ENCODE measurements around the gene BNIP3. TPM values are rescaled to one million over a fixed set of nuclear protein-coding genes. Genes with fewer than 3 reads are reported as not detected.

The BNIP3 gene
- total RNA-seq, 2 experiments from 2014 or later = 55.5 to 55.9 TPM

DNA sequence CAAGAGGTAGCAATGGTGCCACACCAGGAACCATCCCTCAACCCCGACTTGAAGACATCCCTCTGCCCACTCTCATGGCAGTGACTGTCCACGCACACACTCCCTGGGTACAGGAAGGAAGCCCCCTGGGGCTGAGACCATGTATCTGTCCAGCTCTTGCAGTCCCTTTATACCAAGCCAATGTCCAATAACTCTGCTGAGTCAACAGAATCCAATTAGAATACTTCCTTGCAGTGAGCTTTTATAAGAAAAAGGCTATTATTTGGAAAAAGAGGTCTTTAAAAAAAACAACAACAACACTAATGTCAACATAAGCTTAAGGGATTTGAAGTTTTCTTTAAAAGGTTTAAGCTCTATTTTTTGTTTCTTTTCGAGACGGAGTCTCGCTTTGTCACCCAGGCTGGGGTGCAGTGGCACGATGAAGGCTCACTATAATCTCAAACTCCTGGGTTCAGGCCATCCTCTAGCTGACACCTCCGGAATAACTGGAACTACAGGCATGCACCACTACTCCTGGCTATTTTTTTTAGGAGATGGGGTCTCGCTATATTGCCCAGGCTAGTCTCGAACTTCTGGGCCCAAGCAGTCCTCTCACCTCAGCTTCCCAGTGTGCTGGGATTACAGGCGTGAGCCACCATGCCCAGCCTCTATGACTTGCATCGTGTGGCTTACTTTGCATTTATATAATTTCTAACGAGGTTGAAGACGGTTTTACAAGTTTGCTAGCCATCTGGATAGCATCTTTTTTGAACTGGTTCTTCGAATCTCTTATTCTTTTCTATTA, 7.5 kb downstream of the BNIP3 start:
- Mint-ChIP-seq H3K27me3 (ENCODE audit: low read depth) (no peaks in the 10 kb centered on the region), H3K36me3 (ENCODE audit: low read depth) (peaks cover 30% of the 10 kb centered on the region), H3K9me3 (no peaks in the 10 kb centered on the region), H3K4me3 (no peak overlapping the region), H3K4me1 (ENCODE audit: low read depth) (peaks cover 78% of the 10 kb centered on the region), H3K27ac (peak overlapping the region; percentile 67)
- intact Hi-C loops (cut with micrococcal nuclease) = loop anchor here (2.0 kb wide), 1 partner anchor 69 kb away; no protein-coding TSS in a partner anchor
- no peak for DNase-seq
- CTCF ChIA-PET = interaction anchor here (0.7 to 2.2 kb wide), 5 partner anchors 31 to 89 kb away, joined by 3 to 9 read pairs (median 5); no protein-coding TSS in a partner anchor

DNA sequence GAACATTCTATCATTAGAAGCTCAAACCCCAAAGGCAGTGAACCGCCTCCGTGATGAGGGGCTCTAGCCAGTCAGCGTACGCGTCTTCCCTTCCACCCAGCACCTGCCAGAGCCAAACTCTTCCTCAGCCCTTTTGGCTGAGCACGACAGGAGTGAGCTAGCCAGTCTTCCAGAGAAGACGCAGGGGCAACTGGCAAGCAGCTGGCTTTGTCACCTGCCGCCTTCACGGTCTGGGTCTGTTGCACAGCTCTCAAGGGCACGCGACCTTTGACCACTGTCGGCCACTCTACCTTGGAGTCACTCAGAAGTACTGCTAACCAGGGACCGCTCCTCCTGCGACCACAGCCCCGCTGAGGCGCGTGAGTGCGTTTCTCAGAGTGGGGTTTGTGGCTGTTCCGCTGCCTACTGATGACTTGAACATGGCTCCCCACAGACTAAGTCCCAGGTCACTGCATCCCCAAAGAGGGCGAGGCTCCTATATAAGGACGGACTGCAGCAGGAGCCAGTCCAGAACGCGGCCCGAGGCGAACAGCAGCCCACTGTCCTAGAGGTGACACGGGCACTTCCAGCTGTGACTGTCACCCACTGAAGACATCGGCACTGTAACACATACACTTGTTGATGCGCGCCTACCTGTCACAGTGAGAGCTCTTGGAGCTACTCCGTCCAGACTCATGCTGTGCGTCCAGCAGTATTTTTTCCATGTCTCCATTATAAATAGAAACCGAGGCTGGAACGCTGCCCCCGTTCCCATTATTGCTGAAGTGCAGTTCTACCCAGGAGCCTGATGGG, 8.4 kb downstream of the BNIP3 start:
- peak; percentile 20 for DNase-seq
- CTCF ChIA-PET = interaction anchor here (0.7 to 2.2 kb wide), 3 partner anchors 19 to 87 kb away, joined by 3 to 9 read pairs (median 7); no protein-coding TSS in a partner anchor
- H3K36me3 Mint-ChIP-seq (ENCODE audit: low read depth) = peaks cover 34% of the 10 kb centered on the region
- peaks cover 72% of the 10 kb centered on the region for H3K4me1 Mint-ChIP-seq (ENCODE audit: low read depth)
- H3K27ac Mint-ChIP-seq = peak overlapping the region; percentile 88
- intact Hi-C loops (cut with micrococcal nuclease) = no loop called here
- no peaks in the 10 kb centered on the region for H3K9me3 Mint-ChIP-seq
- H3K4me3 Mint-ChIP-seq = peak overlapping the region; percentile 46
- no peaks in the 10 kb centered on the region for H3K27me3 Mint-ChIP-seq (ENCODE audit: low read depth)

DNA sequence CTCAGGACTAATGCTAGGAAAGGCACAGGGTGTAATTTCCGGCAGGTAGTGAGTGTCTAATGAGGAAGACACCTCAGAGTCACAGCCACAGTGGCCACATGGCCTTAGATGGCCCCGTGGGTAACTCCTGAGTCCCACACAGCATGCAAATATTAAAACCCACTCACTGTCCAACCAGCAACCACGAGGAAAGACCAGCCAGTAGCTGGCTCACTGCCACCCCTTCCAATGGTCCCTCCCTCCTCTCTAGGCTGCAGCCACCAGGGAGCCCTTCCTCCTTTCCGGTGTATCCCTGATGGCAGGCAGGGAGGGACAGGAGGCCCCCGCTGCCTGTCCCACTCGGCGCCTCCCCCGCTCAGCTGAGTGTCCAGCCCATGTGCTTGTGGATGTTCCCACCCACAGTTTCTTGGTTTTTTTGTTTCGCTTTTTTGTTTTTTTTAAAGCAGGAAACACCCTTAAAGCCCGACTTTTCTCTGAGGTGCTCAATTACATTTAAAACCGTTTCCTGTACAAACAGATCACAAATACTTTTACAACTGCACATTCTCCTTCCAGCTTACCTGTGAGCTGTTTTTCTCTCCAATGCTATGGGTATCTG, 9.2 kb downstream of the BNIP3 start:
- H3K9me3 Mint-ChIP-seq = no peaks in the 10 kb centered on the region
- peaks cover 29% of the 10 kb centered on the region for H3K36me3 Mint-ChIP-seq (ENCODE audit: low read depth)
- intact Hi-C loops (cut with micrococcal nuclease) = loop anchor here (1.0 kb wide), 1 partner anchor 9 kb away; the partner anchor contains the start of gene BNIP3

DNA sequence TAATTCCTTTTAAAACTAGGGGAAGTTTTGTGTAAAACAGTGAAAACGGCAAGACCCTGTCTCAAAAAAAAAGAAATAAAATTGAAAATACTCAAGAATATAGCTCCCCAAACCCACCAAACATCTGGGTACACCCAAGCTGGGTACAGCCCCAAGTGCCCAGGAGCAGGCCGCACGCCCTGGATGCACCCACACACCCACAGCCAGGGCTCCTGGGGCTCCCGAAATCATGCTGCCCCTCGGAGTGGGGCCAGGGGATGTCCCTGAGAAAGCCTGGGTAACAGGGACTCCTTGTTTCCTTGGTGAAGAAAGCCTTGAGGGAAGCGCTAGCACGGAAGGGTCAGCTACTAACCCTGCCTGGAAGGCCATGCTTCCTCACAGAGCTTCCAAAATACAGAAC, 10.1 kb downstream of the BNIP3 start:
- Mint-ChIP-seq H3K4me3 (no peak overlapping the region), H3K27me3 (ENCODE audit: low read depth) (no peaks in the 10 kb centered on the region), H3K36me3 (ENCODE audit: low read depth) (peaks cover 29% of the 10 kb centered on the region), H3K4me1 (ENCODE audit: low read depth) (peaks cover 56% of the 10 kb centered on the region), H3K9me3 (no peaks in the 10 kb centered on the region), H3K27ac (peak overlapping the region; percentile 88)
- no peak for DNase-seq
- intact Hi-C loops (cut with micrococcal nuclease) = no loop called here
- CTCF ChIA-PET = interaction anchor here (1.7 kb wide), 1 partner anchor 86 kb away, joined by 7 read pairs; no protein-coding TSS in a partner anchor

More for the DNA sequence above, 9.2 kb downstream of the BNIP3 start:
- CTCF ChIA-PET = interaction anchor here (1.7 to 2.2 kb wide), 2 partner anchors 50 to 87 kb away, joined by 7 to 9 read pairs; no protein-coding TSS in a partner anchor
- peaks cover 64% of the 10 kb centered on the region for H3K4me1 Mint-ChIP-seq (ENCODE audit: low read depth)
- H3K27me3 Mint-ChIP-seq (ENCODE audit: low read depth) = no peaks in the 10 kb centered on the region
- H3K27ac Mint-ChIP-seq = peak overlapping the region; percentile 88
- peak overlapping the region; percentile 46 for H3K4me3 Mint-ChIP-seq
- peak; percentile 63 for DNase-seq

DNA sequence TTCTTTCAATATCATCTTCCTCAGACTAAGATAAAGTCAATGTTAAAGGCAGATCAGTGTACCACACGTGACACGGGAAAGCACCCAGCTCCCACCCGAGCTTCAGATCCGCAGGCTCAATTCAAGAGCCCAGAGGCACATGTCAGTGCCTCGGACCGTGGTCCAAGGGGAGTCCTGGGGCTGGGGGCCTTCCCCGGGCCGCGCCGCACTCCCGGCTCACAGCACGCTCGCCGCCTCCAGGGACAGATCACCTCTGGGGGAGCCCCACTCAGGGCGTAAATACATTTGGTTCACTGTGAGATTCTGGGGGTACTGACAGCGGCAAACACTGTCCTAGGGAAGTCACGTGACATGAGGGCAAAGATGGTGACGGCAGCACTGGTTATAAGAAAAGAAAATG, 10.8 kb downstream of the BNIP3 start:
- Mint-ChIP-seq H3K9me3 (no peaks in the 10 kb centered on the region), H3K27me3 (ENCODE audit: low read depth) (no peaks in the 10 kb centered on the region), H3K36me3 (ENCODE audit: low read depth) (peaks cover 32% of the 10 kb centered on the region), H3K4me3 (no peak overlapping the region), H3K4me1 (ENCODE audit: low read depth) (peaks cover 49% of the 10 kb centered on the region), H3K27ac (peak overlapping the region; percentile 51)
- DNase-seq = no peak
- CTCF ChIA-PET = no interaction called here
- intact Hi-C loops (cut with micrococcal nuclease) = no loop called here

DNA sequence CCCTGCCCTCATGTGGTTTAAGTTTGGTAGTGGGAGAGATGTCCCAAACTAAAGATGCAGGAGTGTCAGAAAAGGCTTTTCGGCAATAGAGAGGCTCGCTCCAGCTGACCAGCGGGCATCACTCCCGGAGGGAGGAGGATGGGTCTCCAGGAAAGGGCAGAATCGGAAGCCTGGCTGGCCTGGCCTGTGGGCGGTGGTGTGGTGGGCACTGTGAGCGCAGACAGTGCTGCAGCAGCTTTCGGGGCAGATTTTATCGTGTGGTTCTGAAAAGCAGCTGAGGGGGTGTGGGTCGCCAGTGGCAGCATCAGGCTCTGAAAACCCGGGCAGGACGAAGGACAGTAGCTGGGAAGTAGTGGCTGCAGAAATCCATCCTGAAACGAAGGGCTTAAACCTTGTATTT, 12.8 kb downstream of the BNIP3 start:
- DNase-seq = no peak
- peaks cover 45% of the 10 kb centered on the region for H3K4me1 Mint-ChIP-seq (ENCODE audit: low read depth)
- CTCF ChIA-PET = no interaction called here
- intact Hi-C loops (cut with micrococcal nuclease) = no loop called here
- H3K36me3 Mint-ChIP-seq (ENCODE audit: low read depth) = peaks cover 36% of the 10 kb centered on the region
- no peak overlapping the region for H3K4me3 Mint-ChIP-seq
- H3K27me3 Mint-ChIP-seq (ENCODE audit: low read depth) = no peaks in the 10 kb centered on the region
- no peaks in the 10 kb centered on the region for H3K9me3 Mint-ChIP-seq
- H3K27ac Mint-ChIP-seq = no peak overlapping the region

DNA sequence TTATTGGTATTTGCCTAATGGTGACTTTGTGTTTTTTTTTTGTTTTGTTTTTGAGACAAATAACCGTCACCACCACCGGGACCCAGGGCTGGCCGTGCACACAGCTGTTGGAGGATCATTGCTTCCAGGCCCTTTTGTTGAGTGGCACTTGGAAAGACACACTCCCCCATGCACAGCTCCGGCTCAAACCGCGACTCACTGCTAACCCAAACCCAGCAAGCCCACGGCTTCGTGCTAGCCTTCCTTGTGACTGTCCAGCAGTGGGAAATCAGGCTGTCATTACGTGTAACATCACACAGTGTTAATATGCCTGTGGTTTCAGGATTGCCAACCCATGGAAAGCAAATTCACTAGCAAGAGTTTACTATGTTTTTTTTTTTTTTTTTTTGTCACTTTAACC, 17.4 kb downstream of the BNIP3 start:
- Mint-ChIP-seq H3K4me3 (no peak overlapping the region), H3K36me3 (ENCODE audit: low read depth) (peaks cover 18% of the 10 kb centered on the region), H3K27ac (peak overlapping the region; percentile 56), H3K9me3 (no peaks in the 10 kb centered on the region), H3K27me3 (ENCODE audit: low read depth) (no peaks in the 10 kb centered on the region), H3K4me1 (ENCODE audit: low read depth) (peaks cover 17% of the 10 kb centered on the region)
- intact Hi-C loops (cut with micrococcal nuclease) = no loop called here
- no peak for DNase-seq
- CTCF ChIA-PET = interaction anchor here (1.2 kb wide), 1 partner anchor 58 kb away, joined by 3 read pairs; no protein-coding TSS in a partner anchor

DNA sequence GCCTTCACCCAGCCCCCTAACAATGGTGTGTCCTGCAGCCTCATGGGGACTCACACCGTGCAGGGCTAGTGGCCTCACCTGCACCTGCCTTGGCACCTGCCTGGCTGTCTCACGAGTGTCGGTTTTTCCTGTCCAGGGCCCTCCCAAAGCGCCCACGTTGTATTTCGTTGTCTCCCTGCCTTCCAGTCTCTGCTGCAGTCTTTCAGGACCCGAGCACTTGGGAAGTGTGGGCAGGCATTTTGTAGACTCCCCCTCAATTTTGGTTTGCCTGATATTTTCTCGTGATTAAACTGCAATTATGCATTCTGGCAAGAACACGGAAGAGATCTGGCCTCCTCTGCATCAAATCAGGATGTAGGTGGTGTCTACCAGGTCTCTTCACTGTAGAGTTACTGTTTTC, 17.9 kb downstream of the BNIP3 start:
- no peaks in the 10 kb centered on the region for H3K9me3 Mint-ChIP-seq
- no peak for DNase-seq
- no peaks in the 10 kb centered on the region for H3K27me3 Mint-ChIP-seq (ENCODE audit: low read depth)
- intact Hi-C loops (cut with micrococcal nuclease) = no loop called here
- H3K4me1 Mint-ChIP-seq (ENCODE audit: low read depth) = peaks cover 17% of the 10 kb centered on the region
- H3K27ac Mint-ChIP-seq = peak overlapping the region; percentile 56
- CTCF ChIA-PET = no interaction called here
- H3K36me3 Mint-ChIP-seq (ENCODE audit: low read depth) = peaks cover 15% of the 10 kb centered on the region
- no peak overlapping the region for H3K4me3 Mint-ChIP-seq

DNA sequence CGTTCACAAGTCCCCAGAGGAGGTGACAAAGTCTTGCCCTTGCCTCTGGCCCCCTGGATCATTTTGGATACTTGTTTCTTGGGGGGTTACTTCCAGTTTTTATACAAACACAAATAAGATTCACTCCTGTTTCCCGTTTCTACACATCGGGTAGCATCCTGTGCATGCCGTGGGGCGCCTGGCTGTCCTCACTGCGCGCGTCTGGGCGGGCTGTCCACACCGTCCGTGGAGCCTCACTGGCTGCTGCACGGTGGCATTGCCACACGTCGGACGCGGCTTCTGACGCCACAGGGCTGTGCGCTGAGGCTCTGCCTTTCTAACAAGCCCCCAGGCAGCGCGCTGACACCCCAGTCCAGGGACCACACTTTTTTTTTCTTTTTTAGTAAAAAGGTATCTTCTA, 18.4 kb downstream of the BNIP3 start:
- H3K36me3 Mint-ChIP-seq (ENCODE audit: low read depth) = peaks cover 12% of the 10 kb centered on the region
- CTCF ChIA-PET = no interaction called here
- intact Hi-C loops (cut with micrococcal nuclease) = no loop called here

DNA sequence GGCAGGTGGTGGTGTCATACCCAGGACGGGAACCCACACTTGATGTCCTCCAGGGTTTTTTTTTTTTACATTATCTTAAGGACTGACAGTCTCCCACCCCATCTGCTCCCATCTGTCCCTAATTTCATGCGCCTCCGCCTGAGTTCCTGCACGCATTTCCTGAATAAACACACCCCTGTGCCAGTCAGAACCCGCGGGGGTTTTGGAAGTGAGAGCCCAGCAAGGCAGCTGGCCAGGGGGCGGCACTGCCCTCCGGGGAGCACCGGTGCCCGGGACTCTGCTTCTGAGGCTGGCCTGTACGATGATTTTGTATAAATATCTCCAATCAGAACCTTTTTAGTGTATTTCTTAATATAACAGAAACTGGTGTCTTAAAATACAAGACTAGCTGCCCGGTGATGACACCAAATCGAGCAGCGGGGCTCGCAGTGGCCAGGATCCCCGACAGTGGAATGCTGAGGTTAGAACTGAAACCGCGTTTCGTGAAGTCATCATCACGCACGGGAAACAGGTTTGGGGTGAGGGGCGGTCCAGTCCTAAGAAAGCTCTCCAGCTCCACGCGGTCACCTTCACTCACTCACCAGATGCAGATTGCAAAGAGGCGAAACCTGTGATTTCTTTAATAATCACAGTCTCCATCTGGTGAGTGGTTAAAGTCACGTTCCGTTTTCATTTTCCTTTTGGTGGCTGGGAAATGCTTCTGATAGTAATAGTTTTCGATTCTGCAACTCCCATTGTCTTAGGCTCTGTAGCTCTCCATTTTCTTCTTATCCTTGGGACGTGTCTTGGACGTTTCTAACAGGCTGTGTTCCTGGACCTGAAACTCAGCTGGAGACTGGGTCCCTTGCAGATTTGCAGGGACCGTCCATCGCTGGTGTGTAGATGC, 19.7 kb downstream of the BNIP3 start:
- no peaks in the 10 kb centered on the region for H3K9me3 Mint-ChIP-seq
- intact Hi-C loops (cut with micrococcal nuclease) = no loop called here
- peaks cover 17% of the 10 kb centered on the region for H3K4me1 Mint-ChIP-seq (ENCODE audit: low read depth)
- no peaks in the 10 kb centered on the region for H3K27me3 Mint-ChIP-seq (ENCODE audit: low read depth)
- DNase-seq = no peak
- H3K36me3 Mint-ChIP-seq (ENCODE audit: low read depth) = peaks cover 17% of the 10 kb centered on the region
- CTCF ChIA-PET = interaction anchor here (1.0 to 1.4 kb wide), 2 partner anchors 61 to 76 kb away, joined by 3 to 4 read pairs; no protein-coding TSS in a partner anchor
- H3K27ac Mint-ChIP-seq = no peak overlapping the region
- H3K4me3 Mint-ChIP-seq = no peak overlapping the region

More for the DNA sequence above, 18.4 kb downstream of the BNIP3 start:
- Mint-ChIP-seq H3K4me1 (ENCODE audit: low read depth) (peaks cover 17% of the 10 kb centered on the region), H3K27me3 (ENCODE audit: low read depth) (no peaks in the 10 kb centered on the region), H3K9me3 (no peaks in the 10 kb centered on the region), H3K4me3 (no peak overlapping the region), H3K27ac (no peak overlapping the region)
- DNase-seq = no peak

DNA sequence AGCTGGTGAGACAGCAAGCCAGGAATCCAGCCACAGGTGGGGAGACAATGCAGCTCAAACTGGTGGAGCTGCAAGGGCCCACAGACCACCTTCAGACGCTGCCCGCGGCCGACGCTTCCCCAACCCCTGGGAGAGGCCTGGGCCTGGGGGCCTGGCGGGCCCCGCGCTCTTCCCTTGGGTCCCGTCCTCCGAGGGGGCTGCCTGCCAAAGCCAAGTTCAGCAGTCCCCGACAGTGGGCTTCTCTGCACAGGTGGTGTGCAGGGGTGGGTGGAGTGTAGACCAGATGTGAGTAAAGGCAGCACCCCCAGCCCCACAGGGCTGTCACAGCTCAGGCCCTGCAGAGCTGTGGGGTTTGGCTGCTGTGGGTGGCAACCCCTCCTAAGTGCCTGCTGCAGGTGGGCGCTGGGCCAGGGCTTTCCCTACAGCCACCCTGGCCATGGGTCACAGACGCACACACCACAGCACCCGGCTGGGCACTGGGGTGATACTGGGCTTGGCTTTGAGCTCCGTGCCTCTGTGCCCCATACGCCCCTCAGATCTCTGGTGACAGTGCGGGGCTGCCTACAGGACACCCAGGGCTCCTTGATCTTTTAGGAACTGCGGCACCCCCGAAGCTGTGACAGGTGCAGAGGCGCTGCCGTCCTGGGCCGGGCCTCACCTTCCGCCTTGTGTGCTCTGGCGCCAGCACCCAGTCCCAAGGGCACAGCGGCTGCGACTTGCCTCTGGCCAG, 20.5 kb downstream of the BNIP3 start:
- Mint-ChIP-seq H3K4me3 (no peak overlapping the region), H3K36me3 (ENCODE audit: low read depth) (peaks cover 19% of the 10 kb centered on the region), H3K9me3 (no peaks in the 10 kb centered on the region), H3K27ac (no peak overlapping the region), H3K4me1 (ENCODE audit: low read depth) (peaks cover 17% of the 10 kb centered on the region), H3K27me3 (ENCODE audit: low read depth) (no peaks in the 10 kb centered on the region)
- DNase-seq = no peak
- CTCF ChIA-PET = interaction anchor here (1.4 kb wide), 1 partner anchor 76 kb away, joined by 3 read pairs; no protein-coding TSS in a partner anchor
- intact Hi-C loops (cut with micrococcal nuclease) = no loop called here

Measured in activated naive CD4-positive, alpha-beta T cell treated with anti-CD3 and anti-CD28 coated beads for 36 hours (primary cell).